ENCODE results near the gene LUZP1.

DNA sequence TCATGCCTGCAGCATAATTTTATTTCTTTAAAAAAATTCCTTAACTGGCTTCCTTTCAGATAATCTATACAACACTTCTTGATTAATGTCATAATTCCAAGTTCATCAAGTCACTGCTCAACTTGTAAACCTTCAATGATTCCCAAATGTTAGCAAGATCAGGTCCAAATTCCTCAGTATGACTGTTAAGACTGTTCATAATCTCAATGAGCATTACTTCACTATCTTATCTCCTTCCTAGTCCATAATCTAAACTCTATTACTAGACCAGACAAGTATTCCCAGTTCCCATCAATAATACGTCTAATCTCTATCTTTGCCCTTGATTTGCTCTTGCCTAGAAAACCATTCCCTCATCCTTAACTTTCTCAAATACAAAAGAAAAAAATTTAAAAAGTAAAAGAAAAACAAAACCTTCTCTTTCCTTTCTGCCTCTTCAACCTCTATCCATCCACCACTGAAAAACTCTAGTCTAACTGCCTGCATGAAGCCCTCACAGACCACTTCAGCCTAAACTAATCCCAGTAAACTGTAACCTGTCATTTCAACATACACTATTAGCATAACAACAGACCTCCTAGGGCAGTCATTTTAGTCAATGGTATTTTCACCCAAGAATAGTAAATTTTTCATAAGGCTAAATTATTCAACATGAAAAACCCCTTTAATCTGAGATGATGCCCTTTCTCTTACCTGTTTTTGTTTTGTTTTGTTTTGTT lies 15.5 kb downstream of the LUZP1 start:
- TF ChIP-seq, protein P1, sequence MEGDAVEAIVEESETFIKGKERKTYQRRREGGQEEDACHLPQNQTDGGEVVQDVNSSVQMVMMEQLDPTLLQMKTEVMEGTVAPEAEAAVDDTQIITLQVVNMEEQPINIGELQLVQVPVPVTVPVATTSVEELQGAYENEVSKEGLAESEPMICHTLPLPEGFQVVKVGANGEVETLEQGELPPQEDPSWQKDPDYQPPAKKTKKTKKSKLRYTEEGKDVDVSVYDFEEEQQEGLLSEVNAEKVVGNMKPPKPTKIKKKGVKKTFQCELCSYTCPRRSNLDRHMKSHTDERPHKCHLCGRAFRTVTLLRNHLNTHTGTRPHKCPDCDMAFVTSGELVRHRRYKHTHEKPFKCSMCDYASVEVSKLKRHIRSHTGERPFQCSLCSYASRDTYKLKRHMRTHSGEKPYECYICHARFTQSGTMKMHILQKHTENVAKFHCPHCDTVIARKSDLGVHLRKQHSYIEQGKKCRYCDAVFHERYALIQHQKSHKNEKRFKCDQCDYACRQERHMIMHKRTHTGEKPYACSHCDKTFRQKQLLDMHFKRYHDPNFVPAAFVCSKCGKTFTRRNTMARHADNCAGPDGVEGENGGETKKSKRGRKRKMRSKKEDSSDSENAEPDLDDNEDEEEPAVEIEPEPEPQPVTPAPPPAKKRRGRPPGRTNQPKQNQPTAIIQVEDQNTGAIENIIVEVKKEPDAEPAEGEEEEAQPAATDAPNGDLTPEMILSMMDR (IDR thresholded peaks at IDR 0.05), result no peak
- no peak for TF ChIP-seq POLR2A (IDR thresholded peaks at IDR 0.05)
